Ectodermal cell (in vitro differentiated cells): ENCODE results near the gene ADGRB3.

Experiments used
- H3K27ac ChIP-seq: 2 replicates; pipeline ENCODE4 v1.7.0; 2013; ENCODE audit warnings: mild to moderate bottlenecking, low read depth, low read length; ENCODE audit not compliant: insufficient read depth, poor library complexity, severe bottlenecking
- H3K27me3 ChIP-seq: 2 replicates; pipeline ENCODE4 v1.7.0; 2013; ENCODE audit warnings: mild to moderate bottlenecking, low read length; ENCODE audit not compliant: insufficient read depth, control insufficient read depth, poor library complexity, severe bottlenecking
- H3K36me3 ChIP-seq: one replicate; pipeline ENCODE4 v1.7.0; 2013; ENCODE audit warnings: low read length; ENCODE audit not compliant: control insufficient read depth, insufficient read depth
- H3K4me1 ChIP-seq: one replicate; pipeline ENCODE4 v1.7.0; 2013; ENCODE audit warnings: low read length; ENCODE audit not compliant: control insufficient read depth, insufficient read depth
- H3K4me3 ChIP-seq: 2 replicates; pipeline ENCODE4 v1.7.0; 2013; ENCODE audit warnings: low read depth, low read length, control low read depth; ENCODE audit not compliant: insufficient read depth
- H3K9me3 ChIP-seq: 2 replicates; pipeline ENCODE4 v1.7.0; 2013; ENCODE audit warnings: mild to moderate bottlenecking, low read length, moderate library complexity; ENCODE audit not compliant: control insufficient read depth
- WGBS, 2 experiments: methylation state at CpG; one replicate each; pipeline ENCODE4 v1.1.7; 2013; ENCODE audit warnings: missing lambda C conversion rate in 2 of 2; 5-methylcytosine and 5-hydroxymethylcytosine counted together

Gene ADGRB3

DNA sequence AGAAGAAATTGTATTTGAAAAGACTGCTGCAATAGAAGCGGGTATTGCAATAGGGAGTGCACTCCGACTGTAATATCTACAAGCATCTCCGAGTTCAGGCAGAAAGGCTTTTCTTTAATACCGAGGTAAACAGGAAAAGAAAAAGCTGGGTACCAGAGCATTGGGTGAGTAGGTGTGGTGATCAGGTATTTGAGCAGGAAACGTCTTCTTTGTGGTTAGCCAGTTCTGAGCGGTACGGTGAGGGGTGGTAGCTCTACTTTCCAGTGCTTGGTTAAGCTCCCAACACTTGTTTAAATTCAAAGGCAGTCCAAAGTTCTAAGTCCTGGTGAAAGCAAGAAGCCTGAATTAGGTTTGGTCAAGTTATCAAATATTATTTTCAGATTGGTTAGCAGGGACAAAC, 757.7 kb downstream of the ADGRB3 start:
- Histone ChIP-seq H3K4me3 (no peak overlapping the region), H3K36me3 (no peaks in the 10 kb centered on the region), H3K9me3 (no peaks in the 10 kb centered on the region), H3K27me3 (no peaks in the 10 kb centered on the region), H3K27ac (no peak overlapping the region), H3K4me1 (no peaks in the 10 kb centered on the region)
- WGBS, 2 experiments = 92 to 95% methylated on average over 7 of the region's 7 CpGs

DNA sequence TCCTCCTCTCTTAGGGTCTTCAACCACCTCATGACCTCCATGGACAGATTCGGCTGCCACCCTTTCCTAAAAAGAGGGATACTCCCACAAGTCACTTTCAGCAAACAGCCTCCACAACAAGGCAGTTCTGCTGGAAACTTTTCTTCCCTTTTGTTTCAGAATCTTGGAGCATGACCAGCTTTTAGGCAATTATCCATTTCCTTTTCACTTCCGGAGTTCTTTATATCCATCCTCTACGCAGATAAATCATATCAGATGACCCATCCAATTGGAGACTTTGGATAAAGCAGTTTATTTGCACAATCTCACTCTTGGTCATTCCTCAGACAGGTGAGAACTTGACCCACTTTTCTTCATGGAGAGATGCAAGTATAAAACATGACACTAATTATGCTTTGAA, 763.2 kb downstream of the ADGRB3 start:
- Histone ChIP-seq H3K4me3 (no peak overlapping the region), H3K27me3 (no peaks in the 10 kb centered on the region), H3K36me3 (no peaks in the 10 kb centered on the region), H3K9me3 (no peaks in the 10 kb centered on the region), H3K4me1 (no peaks in the 10 kb centered on the region), H3K27ac (no peak overlapping the region)
- 72 to 78% methylated on average over 3 of the region's 3 CpGs for WGBS, 2 experiments

DNA sequence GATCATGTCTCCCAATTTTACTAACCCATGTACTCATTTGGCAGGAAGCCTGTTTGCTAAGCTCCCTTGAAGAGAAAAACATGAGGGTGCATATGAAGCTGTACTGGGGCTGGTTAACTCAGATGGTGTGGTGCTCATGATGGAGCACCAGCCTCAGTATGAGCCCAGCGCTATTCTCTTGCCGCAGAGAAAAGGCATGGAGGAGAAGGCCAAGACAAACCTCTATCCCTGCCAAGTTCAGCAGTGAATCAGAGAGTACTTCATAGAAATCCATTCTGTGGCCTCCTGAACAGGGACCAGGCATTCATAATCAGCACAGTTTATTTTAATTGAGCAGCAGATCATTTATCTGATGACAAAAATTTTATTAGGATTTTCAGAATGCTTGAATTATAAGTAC, 763.6 kb downstream of the ADGRB3 start:
- Histone ChIP-seq H3K27me3 (no peaks in the 10 kb centered on the region), H3K27ac (no peak overlapping the region), H3K36me3 (no peaks in the 10 kb centered on the region), H3K4me1 (no peaks in the 10 kb centered on the region), H3K9me3 (no peaks in the 10 kb centered on the region), H3K4me3 (no peak overlapping the region)
- WGBS, 2 experiments = 94 to 95% methylated on average over 2 of the region's 2 CpGs

DNA sequence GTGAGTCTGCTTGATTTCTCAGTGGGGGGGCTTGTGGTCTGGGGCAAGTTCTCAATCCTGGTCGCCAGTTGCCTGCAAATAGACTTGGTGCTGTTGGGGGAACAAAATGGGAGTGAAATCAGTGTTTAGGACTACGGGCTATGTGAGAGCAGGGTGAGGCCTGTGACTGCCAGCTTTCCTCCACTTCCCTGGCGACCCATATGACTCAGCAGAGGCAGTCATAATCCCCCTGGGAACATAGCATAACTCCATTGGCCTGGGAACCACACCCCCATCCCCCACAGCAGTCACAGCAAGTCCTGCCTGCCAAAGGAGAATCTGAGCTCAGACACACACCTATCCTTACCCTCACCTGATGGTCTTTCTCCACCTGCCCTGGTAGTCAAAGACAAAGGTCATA, 773.8 kb downstream of the ADGRB3 start:
- Histone ChIP-seq H3K4me1 (no peaks in the 10 kb centered on the region), H3K27me3 (no peaks in the 10 kb centered on the region), H3K36me3 (no peaks in the 10 kb centered on the region), H3K9me3 (no peaks in the 10 kb centered on the region), H3K4me3 (no peak overlapping the region), H3K27ac (no peak overlapping the region)
- WGBS, 2 experiments = 60 to 63% methylated on average over 3 of the region's 3 CpGs

DNA sequence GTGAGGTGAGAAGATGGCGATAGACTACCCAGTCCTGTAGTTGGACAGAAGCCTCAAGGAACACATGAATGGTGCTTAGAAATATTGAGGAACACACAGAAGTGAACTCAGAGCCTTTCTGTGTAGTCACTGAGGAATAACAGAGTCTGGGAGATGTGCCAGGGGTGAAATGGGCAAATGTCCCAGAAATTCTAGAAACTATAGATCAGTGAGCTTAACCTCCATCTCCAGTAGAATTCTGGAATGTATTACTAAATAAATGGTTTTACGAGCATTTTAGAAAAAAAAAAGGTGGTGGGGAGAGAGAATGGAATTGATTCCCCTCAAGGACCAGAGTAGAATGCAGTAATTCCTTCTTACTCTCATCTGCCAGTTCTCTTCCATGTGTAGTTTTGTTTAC, 781.7 kb downstream of the ADGRB3 start:
- Histone ChIP-seq H3K27ac (no peak overlapping the region), H3K27me3 (no peaks in the 10 kb centered on the region), H3K9me3 (no peaks in the 10 kb centered on the region), H3K4me3 (no peak overlapping the region), H3K4me1 (no peaks in the 10 kb centered on the region), H3K36me3 (no peaks in the 10 kb centered on the region)
- 90 to 99% methylated on average over 2 of the region's 2 CpGs for WGBS, 2 experiments

DNA sequence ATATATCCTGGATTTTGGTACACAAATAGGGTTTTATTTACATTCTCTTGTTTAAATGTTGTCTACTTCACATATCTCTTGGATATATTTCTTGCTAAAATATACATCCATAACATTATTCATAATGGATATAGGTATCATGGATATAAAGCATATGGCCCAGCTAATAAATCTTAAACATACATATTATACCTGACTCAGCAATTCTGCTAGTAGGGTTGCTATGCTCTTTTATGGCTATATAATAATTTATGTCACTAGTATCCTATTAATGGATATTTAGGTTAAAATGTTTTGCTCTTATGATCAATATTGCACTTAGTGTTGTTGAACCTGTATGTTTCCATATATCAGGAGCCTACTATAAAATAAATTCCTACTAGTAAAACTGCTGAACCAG, 786.2 kb downstream of the ADGRB3 start:
- Histone ChIP-seq H3K4me1 (no peaks in the 10 kb centered on the region), H3K9me3 (no peaks in the 10 kb centered on the region), H3K27ac (no peak overlapping the region), H3K4me3 (no peak overlapping the region), H3K36me3 (no peaks in the 10 kb centered on the region), H3K27me3 (no peaks in the 10 kb centered on the region)

DNA sequence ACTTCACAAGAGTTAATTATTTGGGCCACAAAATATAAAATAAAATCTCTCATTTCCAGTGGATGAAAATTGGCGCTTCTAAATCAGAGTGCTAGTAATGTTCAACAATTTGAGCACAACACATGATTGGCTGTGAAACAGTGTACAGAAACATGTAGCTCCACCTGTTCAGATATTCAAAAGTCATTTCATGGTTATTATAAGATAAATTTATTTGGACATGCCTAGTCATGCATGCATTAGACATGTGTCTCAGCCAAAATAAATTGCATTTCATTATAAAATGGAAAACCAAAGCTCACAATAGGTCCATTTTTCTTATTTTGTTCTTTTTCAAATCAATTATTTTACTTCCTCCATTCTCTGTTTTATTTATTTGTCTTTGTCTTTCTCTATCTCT, 786.9 kb downstream of the ADGRB3 start:
- 89 to 94% methylated on average over 1 of the region's 1 CpG for WGBS, 2 experiments
- H3K27me3 ChIP-seq = no peaks in the 10 kb centered on the region
- H3K9me3 ChIP-seq = no peaks in the 10 kb centered on the region
- H3K4me1 ChIP-seq = no peaks in the 10 kb centered on the region
- H3K4me3 ChIP-seq = no peak overlapping the region
- no peak overlapping the region for H3K27ac ChIP-seq
- no peaks in the 10 kb centered on the region for H3K36me3 ChIP-seq

DNA sequence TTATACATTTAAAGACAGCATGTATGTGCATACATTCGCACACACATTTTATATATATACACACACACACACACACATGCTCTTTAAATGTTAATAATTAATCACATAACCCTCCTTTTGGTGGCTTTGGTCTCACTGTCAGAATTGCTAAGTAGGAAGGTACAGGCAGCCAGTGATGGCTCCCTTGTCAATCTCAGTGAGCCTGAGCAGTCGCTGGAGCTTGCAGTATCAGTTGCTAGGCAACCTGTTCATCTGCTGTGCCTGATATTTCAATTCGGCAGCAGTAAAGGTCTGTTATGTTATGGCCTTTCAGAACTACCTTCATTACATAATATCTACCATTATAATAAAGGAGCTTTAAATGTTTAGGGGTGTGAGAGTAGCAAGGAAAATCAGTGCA, 787.4 kb downstream of the ADGRB3 start:
- no peak overlapping the region for H3K4me3 ChIP-seq
- H3K9me3 ChIP-seq = no peaks in the 10 kb centered on the region
- H3K27me3 ChIP-seq = no peaks in the 10 kb centered on the region
- no peak overlapping the region for H3K27ac ChIP-seq
- WGBS, 2 experiments = 78 to 82% methylated on average over 2 of the region's 3 CpGs
- no peaks in the 10 kb centered on the region for H3K4me1 ChIP-seq
- H3K36me3 ChIP-seq = no peaks in the 10 kb centered on the region

DNA sequence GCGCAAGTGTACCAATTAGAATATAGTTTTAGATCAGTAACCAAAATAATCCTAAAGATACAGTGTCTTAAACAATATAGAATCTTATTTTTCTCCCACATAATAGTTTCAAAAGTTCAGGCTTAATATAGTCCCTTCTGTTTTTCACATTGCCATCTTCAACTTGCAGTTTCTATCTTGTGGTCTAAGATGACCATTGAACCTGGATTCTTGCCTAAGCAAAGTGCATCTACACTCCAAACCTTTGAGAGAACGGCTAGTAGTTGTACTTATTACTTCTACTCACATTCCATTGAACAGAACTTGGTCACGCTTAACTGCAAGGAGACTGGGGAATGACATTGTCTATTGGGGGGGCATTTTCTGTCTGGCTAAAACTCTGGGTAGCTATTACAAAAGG, 788.7 kb downstream of the ADGRB3 start:
- 89 to 100% methylated on average over 3 of the region's 3 CpGs for WGBS, 2 experiments
- no peaks in the 10 kb centered on the region for H3K4me1 ChIP-seq
- H3K4me3 ChIP-seq = no peak overlapping the region
- no peak overlapping the region for H3K27ac ChIP-seq
- no peaks in the 10 kb centered on the region for H3K36me3 ChIP-seq
- H3K27me3 ChIP-seq = no peaks in the 10 kb centered on the region
- H3K9me3 ChIP-seq = no peaks in the 10 kb centered on the region

DNA sequence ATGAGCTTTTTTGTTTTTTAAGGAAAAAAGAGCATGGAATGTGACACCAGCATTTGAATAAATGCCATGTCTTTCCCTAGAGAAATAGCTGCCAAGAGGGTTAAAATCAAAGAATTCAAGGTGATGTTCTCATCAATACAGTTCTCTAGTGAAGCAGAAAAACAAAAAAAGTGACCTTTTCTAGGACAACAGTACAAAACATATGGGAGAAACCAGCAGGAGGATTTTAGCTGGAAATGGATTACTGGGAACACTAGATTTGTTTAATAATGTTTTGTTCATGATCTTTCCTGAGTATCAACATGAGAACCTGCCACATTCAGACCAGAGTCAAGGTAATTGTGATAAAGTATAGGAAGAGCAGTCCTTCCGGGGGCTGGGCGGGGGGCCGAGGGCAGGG, 789.5 kb downstream of the ADGRB3 start:
- WGBS, 2 experiments = 93 to 96% methylated on average over 3 of the region's 3 CpGs
- Histone ChIP-seq H3K27ac (no peak overlapping the region), H3K27me3 (no peaks in the 10 kb centered on the region), H3K9me3 (no peaks in the 10 kb centered on the region), H3K36me3 (no peaks in the 10 kb centered on the region), H3K4me1 (no peaks in the 10 kb centered on the region), H3K4me3 (no peak overlapping the region)

DNA sequence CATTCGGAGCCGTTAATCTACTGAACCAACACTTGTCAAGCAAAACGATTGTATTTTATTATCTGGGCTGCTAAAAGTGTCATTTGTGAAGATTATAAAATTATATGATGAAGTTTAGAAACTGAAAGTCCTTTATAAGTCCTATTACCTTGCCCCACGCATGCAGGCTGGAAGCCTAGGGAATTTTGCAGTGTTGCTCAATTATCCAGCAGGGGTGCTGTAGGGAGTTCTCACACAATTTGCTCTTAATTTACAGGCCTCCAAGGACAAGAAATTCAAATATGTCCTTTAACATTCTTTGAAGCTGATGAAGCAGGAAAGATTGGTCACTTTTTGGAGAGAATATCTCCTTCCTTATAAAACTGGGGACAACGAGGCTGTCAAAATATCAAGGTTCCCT, 792.8 kb downstream of the ADGRB3 start:
- H3K27ac ChIP-seq = no peak overlapping the region
- H3K9me3 ChIP-seq = no peaks in the 10 kb centered on the region
- H3K4me3 ChIP-seq = no peak overlapping the region
- H3K27me3 ChIP-seq = no peaks in the 10 kb centered on the region
- H3K36me3 ChIP-seq = no peaks in the 10 kb centered on the region
- H3K4me1 ChIP-seq = no peaks in the 10 kb centered on the region
- WGBS, 2 experiments = 88 to 90% methylated on average over 5 of the region's 5 CpGs
